H1 (cell line): ENCODE measurements around the gene SERGEF. TPM values are rescaled to one million over a fixed set of nuclear protein-coding genes. Genes with fewer than 3 reads are reported as not detected.

Experiments used
- CTCF ChIA-PET: fragments of 300-600 bp; sonication (Branson Sonifier 250); formaldehyde crosslinking; loops from one replicate; lab custom pipeline; 2021; ENCODE audit not compliant: partially characterized antibody; lab: Charles Lee
- POLR2A ChIA-PET: fragments of 300-600 bp; sonication (Branson Sonifier 250); formaldehyde crosslinking; loops from one replicate; lab custom pipeline; 2021; ENCODE audit warnings: inconsistent platforms; ENCODE audit not compliant: partially characterized antibody; lab: Charles Lee
- DNase-seq, 2 experiments: peaks; one replicate each; pipeline versions ENCODE4 v3.0.0 to v3.0.0-alpha.2; 2010 to 2022; ENCODE audit warnings: low spot score in 2 of 2, low read depth in 1 of 2, mixed read lengths in 1 of 2
- FAIRE-seq: peaks from 2 replicates; lab custom pipeline; 2011; peaks lifted over from hg19 to GRCh38; lab: Jason Lieb, UNC
- H2AFZ ChIP-seq: 2 replicates; pipeline ENCODE4 v1.8.1; 2012; ENCODE audit warnings: low read length, inconsistent platforms
- H2AK5ac ChIP-seq: 2 replicates; pipeline ENCODE4 v1.6.1; 2013; ENCODE audit warnings: low read depth, low read length
- H2BK120ac ChIP-seq: replicated peaks from 2 replicates; pipeline ENCODE3; 2013; ENCODE audit warnings: low read depth, low read length, inconsistent platforms
- H2BK12ac ChIP-seq: 2 replicates; pipeline ENCODE4 v1.6.1; 2013; ENCODE audit warnings: low read depth, low read length
- H2BK15ac ChIP-seq: 2 replicates; pipeline ENCODE4 v1.6.1; 2013; ENCODE audit warnings: low read length
- H2BK20ac ChIP-seq: 2 replicates; pipeline ENCODE4 v1.6.1; 2013; ENCODE audit warnings: low read length
- H2BK5ac ChIP-seq: 2 replicates; pipeline ENCODE4 v1.6.1; 2013; ENCODE audit warnings: low read depth, low read length
- H3K14ac ChIP-seq: 2 replicates; pipeline ENCODE4 v1.6.1; 2013; ENCODE audit warnings: inconsistent platforms; ENCODE audit not compliant: insufficient read length
- H3K18ac ChIP-seq: 2 replicates; pipeline ENCODE4 v1.6.1; 2013; ENCODE audit warnings: low read length; ENCODE audit errors: extremely low read depth
- H3K23ac ChIP-seq: 2 replicates; pipeline ENCODE4 v1.6.1; 2013; ENCODE audit warnings: inconsistent platforms; ENCODE audit not compliant: insufficient read length
- H3K23me2 ChIP-seq: 2 replicates; pipeline ENCODE4 v1.6.1; 2013; ENCODE audit warnings: low read depth, low read length
- H3K27ac ChIP-seq: 2 replicates; pipeline ENCODE4 v1.6.1; 2011; ENCODE audit warnings: low read depth, low read length, inconsistent platforms
- H3K27me3 ChIP-seq, 4 experiments: replicated peaks in 1 of 4; 1 replicate in 1 of 4; 2 replicates in 3 of 4; pipeline versions ENCODE4 v1.6.1 to v1.8.1; 2011 to 2013; ENCODE audit warnings: low read length in 3 of 4, mild to moderate bottlenecking in 3 of 4, inconsistent platforms in 2 of 4, mixed read lengths in 2 of 4, moderate library complexity in 1 of 4; ENCODE audit not compliant: control insufficient read depth in 3 of 4, insufficient read depth in 3 of 4; ENCODE audit errors: extremely low read depth in 1 of 4
- H3K36me3 ChIP-seq, 4 experiments: 2 replicates each; pipeline versions ENCODE4 v1.6.1 to v1.8.1; 2011 to 2013; ENCODE audit warnings: mild to moderate bottlenecking in 4 of 4, low read length in 3 of 4, moderate library complexity in 2 of 4, control low read depth in 1 of 4, inconsistent platforms in 1 of 4; ENCODE audit not compliant: insufficient read depth in 4 of 4, control insufficient read depth in 2 of 4
- H3K4ac ChIP-seq: replicated peaks from 2 replicates; pipeline ENCODE3; 2013; ENCODE audit warnings: low read length, low read depth, mixed read lengths, inconsistent platforms; ENCODE audit not compliant: insufficient read length
- H3K4me1 ChIP-seq, 4 experiments: replicated peaks in 1 of 4; 1 replicate in 1 of 4; 2 replicates in 3 of 4; pipeline versions ENCODE4 v1.6.1 to v1.8.1; 2011 to 2013; ENCODE audit warnings: low read length in 3 of 4, inconsistent platforms in 2 of 4, mixed read lengths in 1 of 4; ENCODE audit not compliant: insufficient read depth in 4 of 4, control insufficient read depth in 3 of 4
- H3K4me2 ChIP-seq, 2 experiments: 2 replicates each; pipeline versions ENCODE4 v1.6.1 to v1.8.1; 2011 to 2013; ENCODE audit warnings: low read depth in 2 of 2, low read length in 2 of 2, control low read depth in 1 of 2, inconsistent platforms in 1 of 2, mild to moderate bottlenecking in 1 of 2; ENCODE audit not compliant: insufficient read depth in 1 of 2
- H3K4me3 ChIP-seq, 4 experiments: fragments of 200-600, 300-600 bp in 1 of 4; sonication (generic), shearing (Covaris generic), sonication (Bioruptor Twin) in 1 of 4; 2 replicates each; pipeline versions ENCODE4 v1.5.1 to v1.8.1; 2011 to 2016; ENCODE audit warnings: low read length in 4 of 4, low read depth in 3 of 4, control low read depth in 2 of 4, inconsistent platforms in 2 of 4, mild to moderate bottlenecking in 2 of 4, mixed read lengths in 1 of 4, moderate library complexity in 1 of 4; ENCODE audit not compliant: insufficient read depth in 2 of 4; ENCODE audit errors: extremely low read depth in 1 of 4
- H3K56ac ChIP-seq: replicated peaks from 2 replicates; pipeline ENCODE3; 2013; ENCODE audit warnings: low read depth, mild to moderate bottlenecking, mixed read lengths, low read length, inconsistent platforms; ENCODE audit not compliant: insufficient read length
- H3K79me1 ChIP-seq: 2 replicates; pipeline ENCODE4 v1.6.1; 2013; ENCODE audit warnings: low read depth, low read length, control low read depth
- H3K79me2 ChIP-seq, 2 experiments: 2 replicates each; pipeline versions ENCODE4 v1.6.1 to v1.8.1; 2012 to 2013; ENCODE audit warnings: low read length in 2 of 2, mild to moderate bottlenecking in 2 of 2, inconsistent platforms in 1 of 2; ENCODE audit not compliant: insufficient read depth in 2 of 2, control insufficient read depth in 1 of 2
- H3K9ac ChIP-seq, 4 experiments: replicated peaks in 1 of 4; 1 replicate in 1 of 4; 2 replicates in 3 of 4; pipeline versions ENCODE4 v1.6.1 to v1.8.1; 2011 to 2013; ENCODE audit warnings: low read depth in 3 of 4, low read length in 3 of 4, control low read depth in 2 of 4, mild to moderate bottlenecking in 2 of 4, moderate library complexity in 2 of 4, inconsistent platforms in 1 of 4; ENCODE audit errors: extremely low read depth in 1 of 4
- H3K9me3 ChIP-seq, 2 experiments: 2 replicates each; pipeline versions ENCODE4 v1.6.1 to v1.8.1; 2012 to 2013; ENCODE audit warnings: mild to moderate bottlenecking in 2 of 2, moderate library complexity in 2 of 2, control low read depth in 1 of 2, inconsistent platforms in 1 of 2, low read depth in 1 of 2, low read length in 1 of 2, mixed read lengths in 1 of 2; ENCODE audit not compliant: insufficient read depth in 2 of 2
- H4K20me1 ChIP-seq, 2 experiments: replicated peaks in 1 of 2; 2 replicates each; pipeline versions ENCODE3 to v1.8.1; 2011 to 2013; ENCODE audit warnings: inconsistent platforms in 2 of 2, low read length in 2 of 2, mild to moderate bottlenecking in 1 of 2; ENCODE audit not compliant: insufficient read depth in 2 of 2, control insufficient read depth in 1 of 2
- H4K5ac ChIP-seq: 2 replicates; pipeline ENCODE4 v1.6.1; 2013; ENCODE audit warnings: low read length, low read depth, mixed read lengths, inconsistent platforms; ENCODE audit not compliant: insufficient read length
- H4K8ac ChIP-seq: 2 replicates; pipeline ENCODE4 v1.8.0; 2013; ENCODE audit warnings: mild to moderate bottlenecking, moderate library complexity, low read length, inconsistent platforms; ENCODE audit not compliant: insufficient read depth; ENCODE audit errors: extremely low read depth
- H4K91ac ChIP-seq: replicated peaks from 2 replicates; pipeline ENCODE3; 2013; ENCODE audit warnings: low read length, mixed read lengths, inconsistent platforms; ENCODE audit not compliant: insufficient read length
- GTF2F1 ChIP-seq: IDR thresholded peaks from 2 replicates; pipeline ENCODE4 v1.6.1; 2012; ENCODE audit warnings: low read depth, low read length, improper control_type of control experiment, borderline replicate concordance
- KDM5A ChIP-seq: fragments of 200-600 bp; IDR thresholded peaks from 2 replicates; pipeline ENCODE4 v1.7.1; 2012; ENCODE audit warnings: mild to moderate bottlenecking, low read length, inconsistent platforms, mixed read lengths
- MAFK ChIP-seq: IDR thresholded peaks from 2 replicates; pipeline ENCODE4 v1.6.1; 2012; ENCODE audit warnings: low read depth, mild to moderate bottlenecking, improper control_type of control experiment, low read length
- RFX5 ChIP-seq: IDR thresholded peaks from 2 replicates; pipeline ENCODE4 v1.6.1; 2011; ENCODE audit warnings: low read depth, low read length, improper control_type of control experiment, borderline replicate concordance
- SP1 ChIP-seq: IDR thresholded peaks from 2 replicates; pipeline ENCODE4 v1.6.1; 2011; ENCODE audit warnings: low read depth, low read length
- WGBS, 2 experiments: shearing (Covaris generic) in 1 of 2; methylation state at CpG; one replicate each; pipeline versions ENCODE4 v1.1.6 to v1.1.7; 2013 to 2015; ENCODE audit warnings: low lambda C conversion rate in 2 of 2, mixed read lengths in 2 of 2, inconsistent platforms in 1 of 2, low coverage in 1 of 2, missing lambda C conversion rate in 1 of 2; ENCODE audit not compliant: insufficient replicate concordance in 2 of 2, insufficient coverage in 1 of 2, insufficient read length in 1 of 2; ENCODE audit errors: extremely low coverage in 1 of 2, missing lambda C conversion rate in 1 of 2; 5-methylcytosine and 5-hydroxymethylcytosine counted together
- polyA plus RNA-seq, 7 experiments: library from polyadenylated mRNA; depleted of rRNA in 3 of 7; stranded (reverse) in 5 of 7; unstranded in 2 of 7; fragments of >200 nt in 5 of 7; fragments of 200-250 nt in 2 of 7; gene quantifications; 1 replicate in 5 of 7; 2 replicates in 1 of 7; 4 replicates in 1 of 7; pipeline versions ENCODE4 v1.2.1 to v1.2.3, GENCODE V29; 2011 to 2013; ENCODE audit warnings: missing spikeins in 2 of 7, mixed read lengths in 2 of 7
- total RNA-seq: library from RNA; stranded (reverse); fragmentation: NEBNext Ultra II Directional; extraction: Animal tissue kit (Norgen Biotek cat#: 25700); gene quantifications from 2 replicates; pipeline ENCODE4 v1.2.1, GENCODE V29; 2021

SERGEF gene
- total and polyA plus RNA-seq, 2 of the 8 experiments (the other 6 are each of a cell fraction or from before 2014, with no cell fraction given), result 16.6 to 28.8 TPM

GRCh38 chr11:18010977-18011586 is 1.8 kb downstream of the SERGEF start:
- Histone ChIP-seq H3K4me1 (peaks cover 0 to 8% (median 2%) of the 10 kb centered on the region in 4 experiments; a peak in 3 of 7 replicates), H2AFZ (no peak overlapping the region), H2BK20ac (no peak overlapping the region), H3K4me2 (peak overlapping the region; percentile 31 to 91; a peak in 1 of 4 replicates), H2BK12ac (no peak overlapping the region), H3K27ac (no peak overlapping the region), H3K18ac (no peak overlapping the region), H4K8ac (no peak overlapping the region), H2BK120ac (no peak overlapping the region), H3K14ac (no peak overlapping the region), H2AK5ac (no peak overlapping the region; the same call in 1 of the 2 replicates), H3K23me2 (peaks cover 13% of the 10 kb centered on the region), H3K56ac (no peak overlapping the region), H2BK15ac (no peak overlapping the region), H3K79me2 (0 out of 4 replicates have a peak, but pooled peaks cover 0 to 6% of the 10 kb centered on the region in 2 experiments), H3K36me3 (peaks cover 0 to 3% (median 0%) of the 10 kb centered on the region in 4 experiments; a peak in 1 of 8 replicates), H4K20me1 (peaks cover 2% of the 10 kb centered on the region in 2 experiments), H4K5ac (no peak overlapping the region), H2BK5ac (no peak overlapping the region), H3K4me3 (no peak overlapping the region), H3K23ac (no peak overlapping the region), H4K91ac (no peak overlapping the region), H3K9me3 (no peaks in the 10 kb centered on the region), H3K9ac (no peak overlapping the region; a peak in 1 of 7 replicates), H3K4ac (no peak overlapping the region), H3K79me1 (no peaks in the 10 kb centered on the region), H3K27me3 (peaks cover 0 to 12% (median 7%) of the 10 kb centered on the region in 4 experiments; a peak in 5 of 7 replicates)
- WGBS, 2 experiments, result 88% methylated on average over 10 of the region's 10 CpGs; no CpG with 5 or more reads in 1 of the 2 experiments
- DNase-seq, result no peak
- FAIRE-seq, result no peak
- TF ChIP-seq GTF2F1 (no peak), RFX5 (no peak), KDM5A (no peak), SP1 (no peak), MAFK (no peak)
- ChIA-PET CTCF (interaction anchor here (0.6 to 0.7 kb wide), 2 partner anchors 15 to 279 kb away, joined by 3 to 4 read pairs; no protein-coding TSS in a partner anchor), POLR2A (no interaction called here)
